ENCODE measurements around the gene CFLAR. TPM values are rescaled to one million over a fixed set of nuclear protein-coding genes. Genes with fewer than 3 reads are reported as not detected.

CFLAR gene
- polyA plus RNA-seq, 1 of the 3 experiments (the other 2 are of a cell fraction): 23.7 TPM

DNA sequence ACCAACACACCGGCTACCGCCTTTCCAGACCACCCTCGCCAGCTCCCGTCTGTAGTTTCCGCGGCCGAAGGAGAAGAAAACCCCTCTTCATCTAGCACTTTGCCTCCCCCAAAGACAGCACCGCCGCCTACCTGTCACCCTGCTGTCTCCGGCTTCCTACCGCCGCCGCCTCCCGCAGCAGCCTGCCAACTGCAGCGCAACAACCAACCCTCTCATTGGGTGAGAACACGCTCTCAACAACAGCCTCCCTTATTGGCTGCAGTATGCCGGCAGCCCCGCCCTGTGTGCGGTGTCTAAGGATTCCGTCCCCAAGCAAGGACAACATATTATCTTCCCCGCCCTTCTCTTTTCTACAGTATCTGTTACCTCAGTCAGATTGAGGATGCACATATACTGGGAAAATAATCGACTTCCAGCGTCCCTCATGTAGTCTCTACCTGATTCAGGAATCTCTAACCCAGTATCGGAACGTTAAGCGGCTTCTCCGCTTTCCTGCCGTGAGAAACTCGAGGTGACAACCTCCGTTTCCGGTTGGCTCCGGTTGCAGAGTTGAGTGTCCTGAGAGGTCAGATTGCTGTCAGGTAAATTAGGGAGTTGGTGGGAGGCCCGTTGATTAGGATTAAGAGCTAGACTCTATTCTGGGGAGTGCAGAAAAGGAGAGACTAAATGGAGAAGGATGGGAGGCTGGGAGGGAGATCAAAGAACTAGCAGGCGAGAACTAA is 44.3 kb upstream of the CFLAR start, which contains the start of the genes HYCC2 and NDUFB3:
Gene HYCC2, minus strand, starts transcription at position 193 of the 722 bp plus-strand sequence. CDS start 47,662 bp downstream, outside the sequence.
Gene NDUFB3, plus strand, starts transcription at position 523 of the 722 bp plus-strand sequence. CDS start 6,882 bp downstream, outside the sequence.
- peak; percentile 97 for DNase-seq
- Histone ChIP-seq H4K20me1 (ENCODE audit: insufficient read depth) (no peaks in the 10 kb centered on the region; the same call in 1 of the 2 replicates), H2AFZ (ENCODE audit: low read depth) (peak within 1 kb of the TSS; percentile 95), H3K79me2 (ENCODE audit: insufficient read depth) (peaks cover 97% of the 10 kb centered on the region), H3K4me2 (peak within 1 kb of the TSS; percentile 92), H3K27ac (ENCODE audit: low read depth in 2 of 2, low read length in 1 of 2) (peak within 1 kb of the TSS; percentile 86 to 95), H3K36me3 (replicated peaks in 1 of 2; ENCODE audit: control insufficient read depth in 1 of 2, insufficient read depth in 2 of 2, low read length in 1 of 2) (peaks cover 0 to 6% of the 10 kb centered on the region in 2 experiments), H3K9me3 (no peaks in the 10 kb centered on the region), H3K27me3 (ENCODE audit: insufficient read depth) (no peaks in the 10 kb centered on the region), H3F3A (replicated peaks; ENCODE audit: insufficient read depth) (peaks cover 3% of the 10 kb centered on the region), H3K9ac (peak within 1 kb of the TSS; percentile 96), H3K4me3 (ENCODE audit: low read depth in 2 of 2, low read length in 1 of 2) (peak within 1 kb of the TSS; percentile 88 to 98), H3K9me2 (no peaks in the 10 kb centered on the region), H3K4me1 (ENCODE audit: control insufficient read depth in 1 of 2, insufficient read depth in 2 of 2, low read depth in 1 of 2, low read length in 1 of 2) (peaks cover 7 to 12% of the 10 kb centered on the region in 2 experiments; a peak in 3 of 4 replicates)
- WGBS (ENCODE audit: low lambda C conversion rate): 2% methylated on average over 33 of the region's 34 CpGs
- ChIA-PET CTCF (interaction anchor here (0.6 to 5.1 kb wide), 7 partner anchors 88 to 303 kb away, joined by 3 to 58 read pairs (median 17); partner anchors contain the start of gene ORC2), POLR2A (no interaction called here)
- TF ChIP-seq RCOR1 (IDR thresholded peaks at IDR 0.05; ENCODE audit: low read length): no peak
- TF ChIP-seq NRF1 (IDR thresholded peaks at IDR 0.05; ENCODE audit: low read depth, low read length): no peak
- TF ChIP-seq, protein P1, sequence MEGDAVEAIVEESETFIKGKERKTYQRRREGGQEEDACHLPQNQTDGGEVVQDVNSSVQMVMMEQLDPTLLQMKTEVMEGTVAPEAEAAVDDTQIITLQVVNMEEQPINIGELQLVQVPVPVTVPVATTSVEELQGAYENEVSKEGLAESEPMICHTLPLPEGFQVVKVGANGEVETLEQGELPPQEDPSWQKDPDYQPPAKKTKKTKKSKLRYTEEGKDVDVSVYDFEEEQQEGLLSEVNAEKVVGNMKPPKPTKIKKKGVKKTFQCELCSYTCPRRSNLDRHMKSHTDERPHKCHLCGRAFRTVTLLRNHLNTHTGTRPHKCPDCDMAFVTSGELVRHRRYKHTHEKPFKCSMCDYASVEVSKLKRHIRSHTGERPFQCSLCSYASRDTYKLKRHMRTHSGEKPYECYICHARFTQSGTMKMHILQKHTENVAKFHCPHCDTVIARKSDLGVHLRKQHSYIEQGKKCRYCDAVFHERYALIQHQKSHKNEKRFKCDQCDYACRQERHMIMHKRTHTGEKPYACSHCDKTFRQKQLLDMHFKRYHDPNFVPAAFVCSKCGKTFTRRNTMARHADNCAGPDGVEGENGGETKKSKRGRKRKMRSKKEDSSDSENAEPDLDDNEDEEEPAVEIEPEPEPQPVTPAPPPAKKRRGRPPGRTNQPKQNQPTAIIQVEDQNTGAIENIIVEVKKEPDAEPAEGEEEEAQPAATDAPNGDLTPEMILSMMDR (IDR thresholded peaks at IDR 0.05): peak; percentile 34
- TF ChIP-seq GABPA (IDR thresholded peaks at IDR 0.05; ENCODE audit: low read depth): peak; percentile 98
- TF ChIP-seq SMC3 (IDR thresholded peaks at IDR 0.05; ENCODE audit: low read depth, low read length): no peak
- TF ChIP-seq FOXJ3 (CRISPR knock-in tag; IDR thresholded peaks at IDR 0.05): peak; percentile 55; the same call in 1 of the 2 replicates
- peak; percentile 29; the same call in 1 of the 2 replicates for TF ChIP-seq RAD21 (IDR thresholded peaks at IDR 0.05; ENCODE audit: low read length)
- TF ChIP-seq, protein P2, sequence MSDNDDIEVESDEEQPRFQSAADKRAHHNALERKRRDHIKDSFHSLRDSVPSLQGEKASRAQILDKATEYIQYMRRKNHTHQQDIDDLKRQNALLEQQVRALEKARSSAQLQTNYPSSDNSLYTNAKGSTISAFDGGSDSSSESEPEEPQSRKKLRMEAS (IDR thresholded peaks at IDR 0.05; ENCODE audit: low read depth): peak; percentile 41; the same call in 1 of the 2 replicates
- TF ChIP-seq TCF12 (IDR thresholded peaks at IDR 0.05): no peak
- TF ChIP-seq MEF2A (IDR thresholded peaks at IDR 0.05; ENCODE audit: borderline replicate concordance, low read depth): no peak
- peak; percentile 81 for TF ChIP-seq NFIC (IDR thresholded peaks at IDR 0.05; ENCODE audit: borderline replicate concordance)
- TF ChIP-seq, protein P3, sequence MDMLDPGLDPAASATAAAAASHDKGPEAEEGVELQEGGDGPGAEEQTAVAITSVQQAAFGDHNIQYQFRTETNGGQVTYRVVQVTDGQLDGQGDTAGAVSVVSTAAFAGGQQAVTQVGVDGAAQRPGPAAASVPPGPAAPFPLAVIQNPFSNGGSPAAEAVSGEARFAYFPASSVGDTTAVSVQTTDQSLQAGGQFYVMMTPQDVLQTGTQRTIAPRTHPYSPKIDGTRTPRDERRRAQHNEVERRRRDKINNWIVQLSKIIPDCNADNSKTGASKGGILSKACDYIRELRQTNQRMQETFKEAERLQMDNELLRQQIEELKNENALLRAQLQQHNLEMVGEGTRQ (IDR thresholded peaks at IDR 0.05; ENCODE audit: borderline replicate concordance, low read depth, low read length): no peak
- TF ChIP-seq FOXM1 (IDR thresholded peaks at IDR 0.05; ENCODE audit: low read depth): no peak
- TF ChIP-seq, protein P4, sequence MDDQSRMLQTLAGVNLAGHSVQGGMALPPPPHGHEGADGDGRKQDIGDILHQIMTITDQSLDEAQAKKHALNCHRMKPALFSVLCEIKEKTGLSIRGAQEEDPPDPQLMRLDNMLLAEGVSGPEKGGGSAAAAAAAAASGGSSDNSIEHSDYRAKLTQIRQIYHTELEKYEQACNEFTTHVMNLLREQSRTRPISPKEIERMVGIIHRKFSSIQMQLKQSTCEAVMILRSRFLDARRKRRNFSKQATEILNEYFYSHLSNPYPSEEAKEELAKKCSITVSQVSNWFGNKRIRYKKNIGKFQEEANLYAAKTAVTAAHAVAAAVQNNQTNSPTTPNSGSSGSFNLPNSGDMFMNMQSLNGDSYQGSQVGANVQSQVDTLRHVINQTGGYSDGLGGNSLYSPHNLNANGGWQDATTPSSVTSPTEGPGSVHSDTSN (IDR thresholded peaks at IDR 0.05): 0 out of 2 replicates have a peak, but pooled peaks have one; percentile 22
- peak; percentile 62 for TF ChIP-seq CHD2 (IDR thresholded peaks at IDR 0.05; ENCODE audit: low read length, partially characterized antibody)
- TF ChIP-seq MXI1 (IDR thresholded peaks at IDR 0.05; ENCODE audit: low read depth, low read length): peak; percentile 95
- TF ChIP-seq, protein P5, sequence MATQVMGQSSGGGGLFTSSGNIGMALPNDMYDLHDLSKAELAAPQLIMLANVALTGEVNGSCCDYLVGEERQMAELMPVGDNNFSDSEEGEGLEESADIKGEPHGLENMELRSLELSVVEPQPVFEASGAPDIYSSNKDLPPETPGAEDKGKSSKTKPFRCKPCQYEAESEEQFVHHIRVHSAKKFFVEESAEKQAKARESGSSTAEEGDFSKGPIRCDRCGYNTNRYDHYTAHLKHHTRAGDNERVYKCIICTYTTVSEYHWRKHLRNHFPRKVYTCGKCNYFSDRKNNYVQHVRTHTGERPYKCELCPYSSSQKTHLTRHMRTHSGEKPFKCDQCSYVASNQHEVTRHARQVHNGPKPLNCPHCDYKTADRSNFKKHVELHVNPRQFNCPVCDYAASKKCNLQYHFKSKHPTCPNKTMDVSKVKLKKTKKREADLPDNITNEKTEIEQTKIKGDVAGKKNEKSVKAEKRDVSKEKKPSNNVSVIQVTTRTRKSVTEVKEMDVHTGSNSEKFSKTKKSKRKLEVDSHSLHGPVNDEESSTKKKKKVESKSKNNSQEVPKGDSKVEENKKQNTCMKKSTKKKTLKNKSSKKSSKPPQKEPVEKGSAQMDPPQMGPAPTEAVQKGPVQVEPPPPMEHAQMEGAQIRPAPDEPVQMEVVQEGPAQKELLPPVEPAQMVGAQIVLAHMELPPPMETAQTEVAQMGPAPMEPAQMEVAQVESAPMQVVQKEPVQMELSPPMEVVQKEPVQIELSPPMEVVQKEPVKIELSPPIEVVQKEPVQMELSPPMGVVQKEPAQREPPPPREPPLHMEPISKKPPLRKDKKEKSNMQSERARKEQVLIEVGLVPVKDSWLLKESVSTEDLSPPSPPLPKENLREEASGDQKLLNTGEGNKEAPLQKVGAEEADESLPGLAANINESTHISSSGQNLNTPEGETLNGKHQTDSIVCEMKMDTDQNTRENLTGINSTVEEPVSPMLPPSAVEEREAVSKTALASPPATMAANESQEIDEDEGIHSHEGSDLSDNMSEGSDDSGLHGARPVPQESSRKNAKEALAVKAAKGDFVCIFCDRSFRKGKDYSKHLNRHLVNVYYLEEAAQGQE (IDR thresholded peaks at IDR 0.05; ENCODE audit: low read depth, low read length): no peak
- TF ChIP-seq JUND (IDR thresholded peaks at IDR 0.05): no peak
- TF ChIP-seq, protein P6, sequence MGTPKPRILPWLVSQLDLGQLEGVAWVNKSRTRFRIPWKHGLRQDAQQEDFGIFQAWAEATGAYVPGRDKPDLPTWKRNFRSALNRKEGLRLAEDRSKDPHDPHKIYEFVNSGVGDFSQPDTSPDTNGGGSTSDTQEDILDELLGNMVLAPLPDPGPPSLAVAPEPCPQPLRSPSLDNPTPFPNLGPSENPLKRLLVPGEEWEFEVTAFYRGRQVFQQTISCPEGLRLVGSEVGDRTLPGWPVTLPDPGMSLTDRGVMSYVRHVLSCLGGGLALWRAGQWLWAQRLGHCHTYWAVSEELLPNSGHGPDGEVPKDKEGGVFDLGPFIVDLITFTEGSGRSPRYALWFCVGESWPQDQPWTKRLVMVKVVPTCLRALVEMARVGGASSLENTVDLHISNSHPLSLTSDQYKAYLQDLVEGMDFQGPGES (IDR thresholded peaks at IDR 0.05; ENCODE audit: low read depth, low read length): peak; percentile 69
- TF ChIP-seq YY1 (IDR thresholded peaks at IDR 0.05; ENCODE audit: low read depth): peak; percentile 39; the same call in 1 of the 2 replicates
- TF ChIP-seq SIN3A (IDR thresholded peaks at IDR 0.05; ENCODE audit: borderline replicate concordance, low read depth, low read length): peak; percentile 98
- TF ChIP-seq, protein P7, sequence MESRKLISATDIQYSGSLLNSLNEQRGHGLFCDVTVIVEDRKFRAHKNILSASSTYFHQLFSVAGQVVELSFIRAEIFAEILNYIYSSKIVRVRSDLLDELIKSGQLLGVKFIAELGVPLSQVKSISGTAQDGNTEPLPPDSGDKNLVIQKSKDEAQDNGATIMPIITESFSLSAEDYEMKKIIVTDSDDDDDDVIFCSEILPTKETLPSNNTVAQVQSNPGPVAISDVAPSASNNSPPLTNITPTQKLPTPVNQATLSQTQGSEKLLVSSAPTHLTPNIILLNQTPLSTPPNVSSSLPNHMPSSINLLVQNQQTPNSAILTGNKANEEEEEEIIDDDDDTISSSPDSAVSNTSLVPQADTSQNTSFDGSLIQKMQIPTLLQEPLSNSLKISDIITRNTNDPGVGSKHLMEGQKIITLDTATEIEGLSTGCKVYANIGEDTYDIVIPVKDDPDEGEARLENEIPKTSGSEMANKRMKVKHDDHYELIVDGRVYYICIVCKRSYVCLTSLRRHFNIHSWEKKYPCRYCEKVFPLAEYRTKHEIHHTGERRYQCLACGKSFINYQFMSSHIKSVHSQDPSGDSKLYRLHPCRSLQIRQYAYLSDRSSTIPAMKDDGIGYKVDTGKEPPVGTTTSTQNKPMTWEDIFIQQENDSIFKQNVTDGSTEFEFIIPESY (IDR thresholded peaks at IDR 0.05; ENCODE audit: borderline replicate concordance, low read depth): no peak

Data from SK-N-SH (cell line).